Astrocyte (in vitro differentiated cells and primary cell): ENCODE results near the gene GPC3.

Experiments
- EZH2 ChIP-seq: IDR thresholded peaks from 2 replicates; pipeline ENCODE4 v1.6.1; 2012; ENCODE audit warnings: mild to moderate bottlenecking, low read length, inconsistent platforms; ENCODE audit not compliant: insufficient read depth
- TF ChIP-seq, protein P1 (sequence below): IDR thresholded peaks from 2 replicates; pipeline ENCODE4 v1.5.1; 2011; ENCODE audit warnings: low read depth, mild to moderate bottlenecking, inconsistent platforms, low read length, moderate library complexity; ENCODE audit not compliant: insufficient read depth

DNA sequence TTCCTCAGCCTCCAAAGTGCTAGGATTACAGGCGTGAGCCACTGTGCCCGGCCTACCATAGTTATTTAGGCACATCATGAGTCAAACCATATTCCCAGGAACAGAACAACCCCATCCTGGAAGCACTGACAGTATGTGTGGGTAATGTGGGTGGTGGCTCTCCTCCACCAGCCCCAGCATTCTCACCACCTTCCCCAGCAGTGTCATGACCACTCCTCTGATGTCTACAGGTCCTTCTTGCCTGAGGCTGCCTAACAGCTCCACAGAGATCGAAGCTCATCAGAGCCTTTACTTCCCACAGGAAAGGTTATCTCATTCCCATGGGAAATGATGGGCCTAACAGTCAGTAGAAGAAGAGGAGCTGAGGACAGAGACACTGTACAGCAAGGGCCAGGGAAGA, 440.6 kb downstream of the GPC3 start:
- TF ChIP-seq, protein P1, sequence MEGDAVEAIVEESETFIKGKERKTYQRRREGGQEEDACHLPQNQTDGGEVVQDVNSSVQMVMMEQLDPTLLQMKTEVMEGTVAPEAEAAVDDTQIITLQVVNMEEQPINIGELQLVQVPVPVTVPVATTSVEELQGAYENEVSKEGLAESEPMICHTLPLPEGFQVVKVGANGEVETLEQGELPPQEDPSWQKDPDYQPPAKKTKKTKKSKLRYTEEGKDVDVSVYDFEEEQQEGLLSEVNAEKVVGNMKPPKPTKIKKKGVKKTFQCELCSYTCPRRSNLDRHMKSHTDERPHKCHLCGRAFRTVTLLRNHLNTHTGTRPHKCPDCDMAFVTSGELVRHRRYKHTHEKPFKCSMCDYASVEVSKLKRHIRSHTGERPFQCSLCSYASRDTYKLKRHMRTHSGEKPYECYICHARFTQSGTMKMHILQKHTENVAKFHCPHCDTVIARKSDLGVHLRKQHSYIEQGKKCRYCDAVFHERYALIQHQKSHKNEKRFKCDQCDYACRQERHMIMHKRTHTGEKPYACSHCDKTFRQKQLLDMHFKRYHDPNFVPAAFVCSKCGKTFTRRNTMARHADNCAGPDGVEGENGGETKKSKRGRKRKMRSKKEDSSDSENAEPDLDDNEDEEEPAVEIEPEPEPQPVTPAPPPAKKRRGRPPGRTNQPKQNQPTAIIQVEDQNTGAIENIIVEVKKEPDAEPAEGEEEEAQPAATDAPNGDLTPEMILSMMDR, result no peak
- no peak for TF ChIP-seq EZH2
